Measurements from ENCODE around the gene DHRS7C.

DNA sequence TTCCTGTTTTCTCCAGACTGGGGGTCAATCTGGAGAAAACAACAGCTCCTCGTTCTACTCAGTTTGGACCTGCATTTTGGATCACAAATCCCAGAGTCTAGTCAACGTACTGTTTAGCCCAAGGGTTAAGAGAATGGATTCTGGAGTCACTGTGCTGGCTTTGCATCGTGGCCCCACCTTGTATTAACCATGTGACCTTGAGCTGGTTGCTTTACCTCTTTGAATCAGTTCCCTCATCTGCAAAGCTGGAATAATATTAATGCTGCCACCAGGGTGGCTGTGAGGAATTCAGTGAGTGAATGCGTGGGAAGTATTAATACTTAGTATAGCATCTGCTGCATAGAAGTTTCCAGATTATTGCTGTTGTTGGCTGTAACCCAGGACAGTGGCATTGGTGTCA, 11.3 kb upstream of the DHRS7C start:
- TF ChIP-seq, protein P1, sequence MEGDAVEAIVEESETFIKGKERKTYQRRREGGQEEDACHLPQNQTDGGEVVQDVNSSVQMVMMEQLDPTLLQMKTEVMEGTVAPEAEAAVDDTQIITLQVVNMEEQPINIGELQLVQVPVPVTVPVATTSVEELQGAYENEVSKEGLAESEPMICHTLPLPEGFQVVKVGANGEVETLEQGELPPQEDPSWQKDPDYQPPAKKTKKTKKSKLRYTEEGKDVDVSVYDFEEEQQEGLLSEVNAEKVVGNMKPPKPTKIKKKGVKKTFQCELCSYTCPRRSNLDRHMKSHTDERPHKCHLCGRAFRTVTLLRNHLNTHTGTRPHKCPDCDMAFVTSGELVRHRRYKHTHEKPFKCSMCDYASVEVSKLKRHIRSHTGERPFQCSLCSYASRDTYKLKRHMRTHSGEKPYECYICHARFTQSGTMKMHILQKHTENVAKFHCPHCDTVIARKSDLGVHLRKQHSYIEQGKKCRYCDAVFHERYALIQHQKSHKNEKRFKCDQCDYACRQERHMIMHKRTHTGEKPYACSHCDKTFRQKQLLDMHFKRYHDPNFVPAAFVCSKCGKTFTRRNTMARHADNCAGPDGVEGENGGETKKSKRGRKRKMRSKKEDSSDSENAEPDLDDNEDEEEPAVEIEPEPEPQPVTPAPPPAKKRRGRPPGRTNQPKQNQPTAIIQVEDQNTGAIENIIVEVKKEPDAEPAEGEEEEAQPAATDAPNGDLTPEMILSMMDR (IDR thresholded peaks at IDR 0.05; ENCODE audit: insufficient read depth, low read depth, low read length) = no peak
- TF ChIP-seq EZH2 (IDR thresholded peaks at IDR 0.05; ENCODE audit: insufficient read depth, low read length) = no peak

Data from astrocyte (in vitro differentiated cells and primary cell).